ENCODE measurements around the gene KRTAP2-2. TPM values are rescaled to one million over a fixed set of nuclear protein-coding genes. Genes with fewer than 3 reads are reported as not detected.
"Not testable (repeated sequence)": the region's sequence is repeated elsewhere in the genome, so short reads cannot be mapped to it uniquely, and the experiment has no call there.

Gene KRTAP2-2
- total RNA-seq, 2 donors from 2014 or later = not detected

- H3K4me3 Mint-ChIP-seq = no peak overlapping the region
- Histone ChIP-seq H3K9me3 (ENCODE audit: control insufficient read depth, low read length) (peaks cover 6% of the 10 kb centered on the region), H3K9ac (ENCODE audit: extremely low read depth, low read length, poor library complexity, severe bottlenecking) (no peak overlapping the region), H3K36me3 (ENCODE audit: control insufficient read depth, insufficient read depth, low read length) (no peaks in the 10 kb centered on the region), H3K27me3 (ENCODE audit: control insufficient read depth, insufficient read depth, low read length, poor library complexity, severe bottlenecking) (no peaks in the 10 kb centered on the region), H3K27ac (ENCODE audit: low read depth, low read length) (no peak overlapping the region), H3K4me1 (ENCODE audit: control insufficient read depth, insufficient read depth, low read length) (no peaks in the 10 kb centered on the region), H3K4me3 (ENCODE audit: low read length) (no peak overlapping the region)
- H3K27ac Mint-ChIP-seq = no peak overlapping the region
- TF ChIP-seq CTCF (conservative IDR thresholded peaks at IDR 0.05) = no peak
- no peak for DNase-seq
- H3K27me3 Mint-ChIP-seq (ENCODE audit: insufficient read depth) = no peaks in the 10 kb centered on the region
- H3K36me3 Mint-ChIP-seq (ENCODE audit: low read depth) = no peaks in the 10 kb centered on the region
- H3K9me3 Mint-ChIP-seq = peaks cover 6% of the 10 kb centered on the region
- H3K4me1 Mint-ChIP-seq = peaks cover 12% of the 10 kb centered on the region
Measured at GRCh38 chr17:41052566-41052965, 2.5 kb downstream of the KRTAP2-2 start.

- H3K27ac Mint-ChIP-seq = no peak overlapping the region
- 85 to 86% methylated on average over 2 of the region's 2 CpGs for WGBS, 2 experiments (ENCODE audit: insufficient coverage in 1 of 2, insufficient read length in 1 of 2)
- H3K9ac ChIP-seq (ENCODE audit: extremely low read depth, low read length, poor library complexity, severe bottlenecking) = no peak overlapping the region
Measured at GRCh38 chr17:41049110-41049509, 5.9 kb downstream of the KRTAP2-2 start.

GRCh38 chr17:41048441-41048840 is 6.6 kb downstream of the KRTAP2-2 start:
- Mint-ChIP-seq H3K4me3 (no peak overlapping the region), H3K4me1 (peaks cover 14% of the 10 kb centered on the region), H3K27me3 (ENCODE audit: insufficient read depth) (no peaks in the 10 kb centered on the region), H3K27ac (no peak overlapping the region), H3K36me3 (ENCODE audit: low read depth) (no peaks in the 10 kb centered on the region), H3K9me3 (no peaks in the 10 kb centered on the region)
- 87 to 88% methylated on average over 7 of the region's 7 CpGs for WGBS, 2 experiments (ENCODE audit: insufficient coverage in 1 of 2, insufficient read length in 1 of 2)
- DNase-seq = no peak
- Histone ChIP-seq H3K4me3 (ENCODE audit: low read length) (no peak overlapping the region), H3K27ac (ENCODE audit: low read depth, low read length) (no peak overlapping the region), H3K36me3 (ENCODE audit: control insufficient read depth, insufficient read depth, low read length) (no peaks in the 10 kb centered on the region), H3K9ac (ENCODE audit: extremely low read depth, low read length, poor library complexity, severe bottlenecking) (no peak overlapping the region), H3K4me1 (ENCODE audit: control insufficient read depth, insufficient read depth, low read length) (no peaks in the 10 kb centered on the region), H3K9me3 (ENCODE audit: control insufficient read depth, low read length) (no peaks in the 10 kb centered on the region), H3K27me3 (ENCODE audit: control insufficient read depth, insufficient read depth, low read length, poor library complexity, severe bottlenecking) (no peaks in the 10 kb centered on the region)
- no peak for TF ChIP-seq CTCF (conservative IDR thresholded peaks at IDR 0.05)

More at GRCh38 chr17:41049110-41049509, 5.9 kb downstream of the KRTAP2-2 start:
- no peak for TF ChIP-seq CTCF (conservative IDR thresholded peaks at IDR 0.05)
- H3K4me1 Mint-ChIP-seq = peaks cover 14% of the 10 kb centered on the region
- H3K4me1 ChIP-seq (ENCODE audit: control insufficient read depth, insufficient read depth, low read length) = no peaks in the 10 kb centered on the region
- H3K9me3 ChIP-seq (ENCODE audit: control insufficient read depth, low read length) = no peaks in the 10 kb centered on the region
- H3K36me3 ChIP-seq (ENCODE audit: control insufficient read depth, insufficient read depth, low read length) = no peaks in the 10 kb centered on the region
- no peak overlapping the region for H3K4me3 Mint-ChIP-seq
- no peaks in the 10 kb centered on the region for H3K9me3 Mint-ChIP-seq
- H3K27ac ChIP-seq (ENCODE audit: low read depth, low read length) = no peak overlapping the region
- H3K36me3 Mint-ChIP-seq (ENCODE audit: low read depth) = no peaks in the 10 kb centered on the region
- no peak for DNase-seq
- no peak overlapping the region for H3K4me3 ChIP-seq (ENCODE audit: low read length)
- H3K27me3 Mint-ChIP-seq (ENCODE audit: insufficient read depth) = no peaks in the 10 kb centered on the region
- no peaks in the 10 kb centered on the region for H3K27me3 ChIP-seq (ENCODE audit: control insufficient read depth, insufficient read depth, low read length, poor library complexity, severe bottlenecking)

- peaks cover 14% of the 10 kb centered on the region for H3K4me1 Mint-ChIP-seq
- not testable (repeated sequence) for H3K27me3 Mint-ChIP-seq (ENCODE audit: insufficient read depth); H3K36me3 Mint-ChIP-seq (ENCODE audit: low read depth); H3K9me3 ChIP-seq (ENCODE audit: control insufficient read depth, low read length); H3K4me3 ChIP-seq (ENCODE audit: low read length); H3K27ac Mint-ChIP-seq; H3K27ac ChIP-seq (ENCODE audit: low read depth, low read length); H3K4me1 ChIP-seq (ENCODE audit: control insufficient read depth, insufficient read depth, low read length); H3K9me3 Mint-ChIP-seq; H3K27me3 ChIP-seq (ENCODE audit: control insufficient read depth, insufficient read depth, low read length, poor library complexity, severe bottlenecking); H3K36me3 ChIP-seq (ENCODE audit: control insufficient read depth, insufficient read depth, low read length); H3K9ac ChIP-seq (ENCODE audit: extremely low read depth, low read length, poor library complexity, severe bottlenecking); DNase-seq; H3K4me3 Mint-ChIP-seq
- WGBS, 2 experiments (ENCODE audit: insufficient coverage in 1 of 2, insufficient read length in 1 of 2) = 97% methylated on average over 6 of the region's 33 CpGs; no CpG with 5 or more reads in 1 of the 2 experiments
Measured at GRCh38 chr17:41046735-41047465, 8.1 kb downstream of the KRTAP2-2 start, which contains the start of gene KRTAP2-1. Gene KRTAP2-1 (minus strand): TSS chr17:41047316. CDS start chr17:41047267, 49 bp downstream.
